Amniotic epithelial cell (primary cell): ENCODE measurements around the gene SYNGR3.
"Not testable (repeated sequence)": the region's sequence is repeated elsewhere in the genome, so short reads cannot be mapped to it uniquely, and the experiment has no call there.

ENCODE experiments used
- DNase-seq: peaks from one replicate; pipeline ENCODE4 v3.0.0-alpha.2; 2010; ENCODE audit warnings: low read depth

Gene SYNGR3

GRCh38 chr16:1989209-1990100 lies at the start of gene SYNGR3:
Gene SYNGR3, plus strand, starts transcription at chr16:1989970. Its CDS starts 133 bp downstream, at chr16:1990103.
- DNase-seq: no peak

GRCh38 chr16:1940273-1941161 lies 49.3 kb upstream of the SYNGR3 start:
- DNase-seq: no peak

GRCh38 chr16:1941162-1942046 lies 48.4 kb upstream of the SYNGR3 start:
- DNase-seq: no peak

GRCh38 chr16:1942047-1942809 lies 47.5 kb upstream of the SYNGR3 start:
- DNase-seq: no peak

GRCh38 chr16:1942810-1943726 lies 46.7 kb upstream of the SYNGR3 start, which contains the start of gene MSRB1:
Gene MSRB1, minus strand, starts transcription at chr16:1943199. Its CDS starts 43 bp downstream, at chr16:1943156.
- peak; percentile 96 for DNase-seq

- DNase-seq: no peak
These were observed 45.1 kb upstream of the SYNGR3 start for GRCh38 chr16:1944612-1945199.

- no peak for DNase-seq
These were observed 44.0 kb upstream of the SYNGR3 start for GRCh38 chr16:1945559-1946391.

- no peak for DNase-seq
These were observed 43.0 kb upstream of the SYNGR3 start for GRCh38 chr16:1946495-1947368.

- DNase-seq: no peak
These were observed 42.5 kb upstream of the SYNGR3 start for GRCh38 chr16:1947369-1947670.

GRCh38 chr16:1949507-1949906 lies 40.3 kb upstream of the SYNGR3 start:
- DNase-seq: no peak

- DNase-seq: no peak
These were observed 39.7 kb upstream of the SYNGR3 start for GRCh38 chr16:1950047-1950446.

- DNase-seq: no peak
These were observed 39.2 kb upstream of the SYNGR3 start for GRCh38 chr16:1950559-1950958.

GRCh38 chr16:1953734-1954133 lies 36.0 kb upstream of the SYNGR3 start:
- DNase-seq: no peak

- not testable (repeated sequence) for DNase-seq
These were observed 32.2 kb upstream of the SYNGR3 start for GRCh38 chr16:1957434-1958142.

GRCh38 chr16:1958143-1958491 lies 31.7 kb upstream of the SYNGR3 start:
- DNase-seq: not testable (repeated sequence)

GRCh38 chr16:1958715-1959268 lies 31.0 kb upstream of the SYNGR3 start:
- no peak for DNase-seq
